Thoracic aorta (tissue), 2 donors: ENCODE measurements around the gene H6PD. TPM values are rescaled to one million over a fixed set of nuclear protein-coding genes. Genes with fewer than 3 reads are reported as not detected.

Experiments
- ATAC-seq: fragments of 150-250 bp; one replicate; pipeline ENCODE4 v1.8.0; 2017; ENCODE audit warnings: low read depth; ENCODE audit not compliant: insufficient number of reproducible peaks, low FRiP score
- DNase-seq: peaks from one replicate; pipeline ENCODE4 v3.0.0-alpha.2; 2020; ENCODE audit warnings: low spot score
- H3K27ac ChIP-seq, 2 donors: fragments of 200-600 bp; sonication (generic); 1 replicate in 1 of 2; 2 replicates in 1 of 2; pipeline ENCODE4 v1.5.1; 2016; ENCODE audit warnings: mild to moderate bottlenecking in 2 of 2, moderate library complexity in 2 of 2
- H3K27me3 ChIP-seq: fragments of 200-600 bp; sonication (generic); replicated peaks from 2 replicates; pipeline ENCODE4 v1.6.0; 2016; ENCODE audit warnings: mild to moderate bottlenecking; ENCODE audit not compliant: insufficient read depth
- H3K36me3 ChIP-seq: fragments of 200-600 bp; sonication (generic); one replicate; pipeline ENCODE4 v1.5.1; 2016
- H3K4me1 ChIP-seq, 2 donors: fragments of 200-600 bp; sonication (generic); 1 replicate in 1 of 2; 2 replicates in 1 of 2; pipeline versions ENCODE4 v1.5.1 to v1.6.0; 2016; ENCODE audit warnings: low read depth in 2 of 2, mild to moderate bottlenecking in 1 of 2; ENCODE audit not compliant: control insufficient read depth in 1 of 2
- H3K4me3 ChIP-seq: fragments of 200-600 bp; sonication (generic); 2 replicates; pipeline ENCODE4 v1.5.1; 2016; ENCODE audit warnings: mild to moderate bottlenecking
- H3K9me3 ChIP-seq: fragments of 200-600 bp; sonication (generic); 2 replicates; pipeline ENCODE4 v1.5.1; 2016
- CTCF ChIP-seq: fragments of 200-600 bp; sonication (generic); IDR thresholded peaks from one replicate; pipeline ENCODE4 v1.5.1; 2019; ENCODE audit warnings: antibody characterized with exemption
- total RNA-seq, 2 donors: library from RNA; depleted of rRNA; stranded (reverse); fragments of >200 nt; gene quantifications; one replicate each; pipeline versions ENCODE4 v1.1.0 to v1.2.3, GENCODE V29; 2016

H6PD gene
- total RNA-seq, 2 donors from 2014 or later: 57.8 to 80.6 TPM

GRCh38 chr1:9319789-9320519 is 85.4 kb downstream of the H6PD start:
- Histone ChIP-seq H3K27ac (peak overlapping the region; percentile 45 to 67), H3K36me3 (no peaks in the 10 kb centered on the region), H3K4me3 (peak overlapping the region; percentile 35), H3K27me3 (no peaks in the 10 kb centered on the region), H3K9me3 (no peaks in the 10 kb centered on the region), H3K4me1 (peaks cover 65 to 98% of the 10 kb centered on the region in 2 donors)
- no peak for DNase-seq
- TF ChIP-seq CTCF: no peak
- no peak for ATAC-seq

Other genes with a start within 250 kb of the H6PD start
- gene SLC2A7, start 208.4 kb upstream of the H6PD start, total RNA-seq: not detected
- 10 to 100 TPM in 1 of 2 donors, 1 to 10 TPM in 1; 3.9 to 14.7 TPM for gene SLC2A5, start 165.1 kb upstream of the H6PD start, total RNA-seq
- gene GPR157, start 105.7 kb upstream of the H6PD start, total RNA-seq: 1 to 10 TPM; 5.4 to 7.0 TPM
- 100 to 1,000 TPM; 107 to 171 TPM for gene SPSB1, start 58.1 kb downstream of the H6PD start, total RNA-seq